ENCODE data around the gene TIAM2.

Gene TIAM2

GRCh38 chr6:154996841-154997311, 1.8 kb downstream of the TIAM2 start:
- TF ChIP-seq, protein P1, sequence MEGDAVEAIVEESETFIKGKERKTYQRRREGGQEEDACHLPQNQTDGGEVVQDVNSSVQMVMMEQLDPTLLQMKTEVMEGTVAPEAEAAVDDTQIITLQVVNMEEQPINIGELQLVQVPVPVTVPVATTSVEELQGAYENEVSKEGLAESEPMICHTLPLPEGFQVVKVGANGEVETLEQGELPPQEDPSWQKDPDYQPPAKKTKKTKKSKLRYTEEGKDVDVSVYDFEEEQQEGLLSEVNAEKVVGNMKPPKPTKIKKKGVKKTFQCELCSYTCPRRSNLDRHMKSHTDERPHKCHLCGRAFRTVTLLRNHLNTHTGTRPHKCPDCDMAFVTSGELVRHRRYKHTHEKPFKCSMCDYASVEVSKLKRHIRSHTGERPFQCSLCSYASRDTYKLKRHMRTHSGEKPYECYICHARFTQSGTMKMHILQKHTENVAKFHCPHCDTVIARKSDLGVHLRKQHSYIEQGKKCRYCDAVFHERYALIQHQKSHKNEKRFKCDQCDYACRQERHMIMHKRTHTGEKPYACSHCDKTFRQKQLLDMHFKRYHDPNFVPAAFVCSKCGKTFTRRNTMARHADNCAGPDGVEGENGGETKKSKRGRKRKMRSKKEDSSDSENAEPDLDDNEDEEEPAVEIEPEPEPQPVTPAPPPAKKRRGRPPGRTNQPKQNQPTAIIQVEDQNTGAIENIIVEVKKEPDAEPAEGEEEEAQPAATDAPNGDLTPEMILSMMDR (IDR thresholded peaks at IDR 0.05; ENCODE audit: low read depth, low read length), result no peak
- in situ Hi-C loops (cut with HindIII; ENCODE audit: low sequenced_read_pairs), result no loop called here
- DNase-seq (ENCODE audit: low read depth, low spot score), result no peak
- H3K4me3 ChIP-seq (ENCODE audit: low read depth, low read length), result no peak overlapping the region

DNA sequence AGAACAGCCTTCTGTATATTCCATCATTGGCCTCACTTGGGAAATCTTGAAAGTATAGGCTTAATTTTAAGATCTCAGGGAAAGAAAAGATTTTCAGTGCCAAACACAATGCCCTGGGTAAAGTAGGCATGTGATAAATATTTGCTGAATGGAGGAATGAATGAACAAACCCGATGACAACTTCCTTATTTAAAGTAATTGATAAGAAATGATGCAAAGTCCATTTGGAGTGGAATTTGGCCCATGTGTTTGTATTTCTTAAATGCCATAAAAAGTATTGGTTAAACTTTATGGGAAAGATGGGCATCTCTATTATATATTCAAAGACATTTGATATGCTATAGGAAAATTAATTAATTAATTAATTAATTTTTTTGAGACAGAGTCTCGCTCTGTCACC, 3.7 kb downstream of the TIAM2 start:
- TF ChIP-seq, protein P1 (IDR thresholded peaks at IDR 0.05; ENCODE audit: low read depth, low read length), result no peak
- in situ Hi-C loops (cut with HindIII; ENCODE audit: low sequenced_read_pairs), result no loop called here
- H3K4me3 ChIP-seq (ENCODE audit: low read depth, low read length), result no peak overlapping the region
- no peak for DNase-seq (ENCODE audit: low read depth, low spot score)

GRCh38 chr6:155001482-155001881, 6.4 kb downstream of the TIAM2 start:
- in situ Hi-C loops (cut with HindIII; ENCODE audit: low sequenced_read_pairs), result no loop called here
- no peak overlapping the region for H3K4me3 ChIP-seq (ENCODE audit: low read depth, low read length)
- DNase-seq (ENCODE audit: low read depth, low spot score), result peak; percentile 74
- TF ChIP-seq, protein P1 (IDR thresholded peaks at IDR 0.05; ENCODE audit: low read depth, low read length), result no peak

GRCh38 chr6:155001934-155002333, 6.8 kb downstream of the TIAM2 start:
- TF ChIP-seq, protein P1 (IDR thresholded peaks at IDR 0.05; ENCODE audit: low read depth, low read length), result no peak
- no peak for DNase-seq (ENCODE audit: low read depth, low spot score)
- in situ Hi-C loops (cut with HindIII; ENCODE audit: low sequenced_read_pairs), result no loop called here
- H3K4me3 ChIP-seq (ENCODE audit: low read depth, low read length), result no peak overlapping the region

GRCh38 chr6:155003476-155003875, 8.4 kb downstream of the TIAM2 start:
- H3K4me3 ChIP-seq (ENCODE audit: low read depth, low read length), result no peak overlapping the region
- in situ Hi-C loops (cut with HindIII; ENCODE audit: low sequenced_read_pairs), result no loop called here
- TF ChIP-seq, protein P1 (IDR thresholded peaks at IDR 0.05; ENCODE audit: low read depth, low read length), result no peak
- no peak for DNase-seq (ENCODE audit: low read depth, low spot score)

DNA sequence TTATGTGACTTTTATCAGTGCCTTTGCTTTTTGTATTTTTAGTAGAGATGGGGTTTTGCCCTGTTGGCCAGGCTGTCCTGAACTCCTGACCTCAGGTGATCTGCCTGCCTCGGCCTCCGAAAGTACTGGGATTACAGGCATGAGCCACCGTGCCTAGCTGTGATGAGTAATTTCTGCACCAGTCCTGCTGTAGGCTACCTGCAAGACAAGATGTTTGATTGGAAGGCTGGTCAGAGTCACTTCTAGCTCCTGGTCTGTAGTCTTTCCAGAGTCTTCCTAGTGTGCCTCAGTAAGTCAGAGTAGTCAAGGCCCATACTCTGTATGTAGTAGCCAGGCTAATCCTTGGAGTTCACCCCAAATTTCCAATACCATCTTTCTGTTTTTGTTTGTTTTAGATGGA, 8.9 kb downstream of the TIAM2 start:
- H3K4me3 ChIP-seq (ENCODE audit: low read depth, low read length), result no peak overlapping the region
- TF ChIP-seq, protein P1 (IDR thresholded peaks at IDR 0.05; ENCODE audit: low read depth, low read length), result no peak
- DNase-seq (ENCODE audit: low read depth, low spot score), result no peak
- in situ Hi-C loops (cut with HindIII; ENCODE audit: low sequenced_read_pairs), result no loop called here
